MCF 10A (cell line): Measurements from ENCODE around the gene FPGS. TPM values are rescaled to one million over a fixed set of nuclear protein-coding genes. Genes with fewer than 3 reads are reported as not detected.

ENCODE experiments used
- Bru-seq: library from RNA; stranded (reverse); fragments of 400-500 nt; gene quantifications from one replicate; lab custom pipeline; 2021; lab: Mats Ljungman, UMichigan
- BruChase-seq, 2 experiments: library from RNA; stranded (reverse); fragments of 400-500 nt; gene quantifications; one replicate each; lab custom pipeline; 2021; lab: Mats Ljungman, UMichigan
- BruUV-seq: library from RNA; stranded (reverse); fragments of 400-500 nt; replicated peaks from 2 replicates; lab custom pipeline; 2021; lab: Mats Ljungman, UMichigan
- CTCF ChIA-PET: fragments of 300-600 bp; sonication (Branson Sonifier 250); formaldehyde crosslinking; extraction: SDS; loops from one replicate; lab custom pipeline; 2021; ENCODE audit warnings: antibody characterized with exemption, inconsistent platforms; lab: Yijun Ruan, JAX
- POLR2A ChIA-PET: fragments of 300-600, 350-650 bp; sonication (Branson Sonifier 250); formaldehyde crosslinking; extraction: SDS; loops from one replicate; lab custom pipeline; 2020; ENCODE audit warnings: antibody characterized with exemption, inconsistent platforms; lab: Yijun Ruan, JAX
- DNase-seq: peaks from one replicate; pipeline ENCODE4 v3.0.0-alpha.2; 2018; ENCODE audit not compliant: unreplicated experiment
- H3K27ac Mint-ChIP-seq: one replicate; pipeline ENCODE4 v1.8.0; 2022; ENCODE audit warnings: mild to moderate bottlenecking, low read depth, mixed read lengths; ENCODE audit not compliant: unreplicated experiment
- H3K27me3 Mint-ChIP-seq: one replicate; pipeline ENCODE4 v1.8.0; 2022; ENCODE audit warnings: mixed read lengths; ENCODE audit not compliant: insufficient read depth, unreplicated experiment
- H3K36me3 Mint-ChIP-seq: one replicate; pipeline ENCODE4 v1.8.0; 2022; ENCODE audit warnings: mild to moderate bottlenecking, moderate library complexity, mixed read lengths; ENCODE audit not compliant: insufficient read depth, unreplicated experiment
- H3K4me1 Mint-ChIP-seq: one replicate; pipeline ENCODE4 v1.8.0; 2022; ENCODE audit warnings: mixed read lengths; ENCODE audit not compliant: insufficient read depth, unreplicated experiment
- H3K4me3 Mint-ChIP-seq: one replicate; pipeline ENCODE4 v1.8.0; 2022; ENCODE audit warnings: mild to moderate bottlenecking, moderate library complexity, mixed read lengths; ENCODE audit not compliant: unreplicated experiment
- H3K9me3 Mint-ChIP-seq: one replicate; pipeline ENCODE4 v1.8.0; 2022; ENCODE audit warnings: mixed read lengths; ENCODE audit not compliant: unreplicated experiment
- CTCF ChIP-seq: fragments of 200-600 bp; IDR thresholded peaks from one replicate; pipeline ENCODE4 v1.8.0; 2022; ENCODE audit warnings: antibody characterized with exemption, mild to moderate bottlenecking; ENCODE audit not compliant: unreplicated experiment
- intact Hi-C: fragments of 100-400 bp; cut with micrococcal nuclease; formaldehyde crosslinking; loops from 2 replicates; pipeline ENCODE4 v1.14.1; 2022
- long read RNA-seq: library from polyadenylated mRNA; stranded (forward); transcript quantifications from one replicate; pipeline ENCODE4 v2.0.0, GENCODE V29; 2022
- total RNA-seq: library from RNA; stranded (reverse); gene quantifications from 2 replicates; pipeline ENCODE4 v1.2.3, GENCODE V29; 2022

FPGS gene
- total RNA-seq, result 130 and 131 TPM in 2 replicates
- percentile 75 among the genes with signal in this experiment for Bru-seq, nascent RNA
- BruChase-seq, experiment 1, labeled RNA remaining after a 6-hour chase, result percentile 80 among the genes with signal in this experiment
- BruChase-seq, experiment 2, labeled RNA remaining after a 2-hour chase, result percentile 73 among the genes with signal in this experiment
- long read RNA-seq, transcript FPGS-203 (15 exons, 2,279 nt), result major isoform, 222 of 375 reads
- long read RNA-seq, transcript FPGS-201 (15 exons, 2,278 nt), result minor isoform, 61 of 375 reads
- long read RNA-seq, partial matches to known transcripts, result 16 of 375 reads
- long read RNA-seq, other reads (novel, unspliced or antisense), result 72 of 375 reads

- H3K36me3 Mint-ChIP-seq, result peaks cover 38% of the 10 kb centered on the region
- peak within 1 kb of the TSS; percentile 87 for H3K4me3 Mint-ChIP-seq
- intact Hi-C loops, result loop anchor here (5.0 kb wide), 2 partner anchors 64 to 114 kb away; partner anchors contain the start of gene ST6GALNAC4
- no peak for TF ChIP-seq CTCF
- H3K27ac Mint-ChIP-seq, result peak within 1 kb of the TSS; percentile 96
- POLR2A ChIA-PET, result interaction anchor here (0.6 to 3.1 kb wide), 20 partner anchors 14 to 1059 kb away, joined by 3 to 20 read pairs (median 4); partner anchors contain the start of genes CDK9, ENG, PTRH1 and TOR2A
- no peaks in the 10 kb centered on the region for H3K9me3 Mint-ChIP-seq
- no TSS peak for BruUV-seq
- peak; percentile 80 for DNase-seq
- CTCF ChIA-PET, result interaction anchor here (0.8 to 1.3 kb wide), 2 partner anchors 68 to 366 kb away, joined by 3 to 6 read pairs; partner anchors contain the start of gene TOR2A
- no peaks in the 10 kb centered on the region for H3K27me3 Mint-ChIP-seq
- H3K4me1 Mint-ChIP-seq, result peaks cover 18% of the 10 kb centered on the region
Observed at GRCh38 chr9:127802576-127803443, at the start of gene FPGS. Gene FPGS, plus strand, starts transcription at chr9:127802882. Its CDS starts 43 bp downstream, at chr9:127802925.

GRCh38 chr9:127753148-127753547 is 49.5 kb upstream of the FPGS start:
- ChIA-PET CTCF (interaction anchor here (0.5 to 0.7 kb wide), 3 partner anchors 166 to 744 kb away, joined by 3 to 4 read pairs (median 3); no protein-coding TSS in a partner anchor), POLR2A (no interaction called here)
- no peak for DNase-seq
- H3K36me3 Mint-ChIP-seq, result no peaks in the 10 kb centered on the region
- H3K4me1 Mint-ChIP-seq, result no peaks in the 10 kb centered on the region
- no peak overlapping the region for H3K4me3 Mint-ChIP-seq
- H3K27ac Mint-ChIP-seq, result no peak overlapping the region
- intact Hi-C loops, result no loop called here
- TF ChIP-seq CTCF, result no peak
- H3K27me3 Mint-ChIP-seq, result peaks cover 48% of the 10 kb centered on the region
- BruUV-seq, result no TSS peak
- no peaks in the 10 kb centered on the region for H3K9me3 Mint-ChIP-seq

- ChIA-PET CTCF (interaction anchor here (0.6 kb wide), 1 partner anchor 273 kb away, joined by 4 read pairs; no protein-coding TSS in a partner anchor), POLR2A (no interaction called here)
- intact Hi-C loops, result no loop called here
- DNase-seq, result no peak
- no peak for TF ChIP-seq CTCF
- BruUV-seq, result no TSS peak
- H3K4me3 Mint-ChIP-seq, result no peak overlapping the region
- H3K27ac Mint-ChIP-seq, result no peak overlapping the region
- peaks cover 3% of the 10 kb centered on the region for H3K36me3 Mint-ChIP-seq
- H3K27me3 Mint-ChIP-seq, result peaks cover 47% of the 10 kb centered on the region
- no peaks in the 10 kb centered on the region for H3K9me3 Mint-ChIP-seq
- H3K4me1 Mint-ChIP-seq, result no peaks in the 10 kb centered on the region
Observed at GRCh38 chr9:127753622-127754021, 49.1 kb upstream of the FPGS start.
